HG03095 (cell line): ENCODE results near the gene ATXN2.
A peak's percentile ranks its signal among the peaks of the same experiment; 100 is the strongest.
"Not testable (repeated sequence)": the region's sequence is repeated elsewhere in the genome, so short reads cannot be mapped to it uniquely, and the experiment has no call there.

ENCODE experiments used
- ATAC-seq: cut with Tn5 transposase; IDR thresholded peaks from one replicate; pipeline ENCODE4 v1.9.1; 2021; ENCODE audit warnings: moderate library complexity; ENCODE audit not compliant: unreplicated experiment

Gene ATXN2, protein sequence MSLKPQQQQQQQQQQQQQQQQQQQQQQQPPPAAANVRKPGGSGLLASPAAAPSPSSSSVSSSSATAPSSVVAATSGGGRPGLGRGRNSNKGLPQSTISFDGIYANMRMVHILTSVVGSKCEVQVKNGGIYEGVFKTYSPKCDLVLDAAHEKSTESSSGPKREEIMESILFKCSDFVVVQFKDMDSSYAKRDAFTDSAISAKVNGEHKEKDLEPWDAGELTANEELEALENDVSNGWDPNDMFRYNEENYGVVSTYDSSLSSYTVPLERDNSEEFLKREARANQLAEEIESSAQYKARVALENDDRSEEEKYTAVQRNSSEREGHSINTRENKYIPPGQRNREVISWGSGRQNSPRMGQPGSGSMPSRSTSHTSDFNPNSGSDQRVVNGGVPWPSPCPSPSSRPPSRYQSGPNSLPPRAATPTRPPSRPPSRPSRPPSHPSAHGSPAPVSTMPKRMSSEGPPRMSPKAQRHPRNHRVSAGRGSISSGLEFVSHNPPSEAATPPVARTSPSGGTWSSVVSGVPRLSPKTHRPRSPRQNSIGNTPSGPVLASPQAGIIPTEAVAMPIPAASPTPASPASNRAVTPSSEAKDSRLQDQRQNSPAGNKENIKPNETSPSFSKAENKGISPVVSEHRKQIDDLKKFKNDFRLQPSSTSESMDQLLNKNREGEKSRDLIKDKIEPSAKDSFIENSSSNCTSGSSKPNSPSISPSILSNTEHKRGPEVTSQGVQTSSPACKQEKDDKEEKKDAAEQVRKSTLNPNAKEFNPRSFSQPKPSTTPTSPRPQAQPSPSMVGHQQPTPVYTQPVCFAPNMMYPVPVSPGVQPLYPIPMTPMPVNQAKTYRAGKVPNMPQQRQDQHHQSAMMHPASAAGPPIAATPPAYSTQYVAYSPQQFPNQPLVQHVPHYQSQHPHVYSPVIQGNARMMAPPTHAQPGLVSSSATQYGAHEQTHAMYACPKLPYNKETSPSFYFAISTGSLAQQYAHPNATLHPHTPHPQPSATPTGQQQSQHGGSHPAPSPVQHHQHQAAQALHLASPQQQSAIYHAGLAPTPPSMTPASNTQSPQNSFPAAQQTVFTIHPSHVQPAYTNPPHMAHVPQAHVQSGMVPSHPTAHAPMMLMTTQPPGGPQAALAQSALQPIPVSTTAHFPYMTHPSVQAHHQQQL

DNA sequence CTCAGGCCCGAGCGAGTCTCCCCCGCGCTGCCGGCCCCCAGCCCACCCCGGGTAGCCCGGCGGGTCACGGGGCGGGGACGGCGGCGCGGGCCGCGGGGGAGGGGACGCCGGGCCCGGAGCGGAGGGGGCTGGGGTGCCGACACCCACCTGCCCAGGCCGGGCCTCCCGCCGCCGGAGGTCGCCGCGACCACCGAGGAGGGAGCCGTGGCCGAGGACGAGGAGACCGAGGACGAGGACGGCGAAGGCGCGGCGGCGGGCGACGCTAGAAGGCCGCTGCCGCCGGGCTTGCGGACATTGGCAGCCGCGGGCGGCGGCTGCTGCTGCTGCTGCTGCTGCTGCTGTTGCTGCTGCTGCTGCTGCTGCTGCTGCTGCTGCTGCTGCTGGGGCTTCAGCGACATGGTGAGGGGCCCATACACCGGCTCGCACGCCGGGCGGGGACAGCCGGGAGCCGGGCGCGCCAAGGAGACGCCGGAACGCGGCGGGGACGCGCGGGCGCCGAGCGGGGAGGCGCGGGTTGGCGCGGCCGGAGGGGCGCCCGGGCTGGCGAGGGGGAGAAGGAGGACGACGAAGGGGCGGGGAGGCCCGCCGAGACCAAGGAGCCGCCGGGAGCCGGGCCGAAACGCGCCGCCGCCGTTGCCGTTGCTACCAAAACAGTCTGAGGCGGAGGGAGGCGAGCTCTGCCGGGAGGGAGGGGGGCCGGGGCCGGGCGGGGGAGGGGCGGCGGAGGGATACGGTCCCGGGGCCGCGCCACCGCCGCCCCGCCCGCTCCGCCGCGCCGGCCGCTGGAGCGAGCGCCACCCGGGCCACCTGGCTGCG lies at the start of gene ATXN2:
ATXN2 (minus strand) TSS at position 679 of the 816 bp plus-strand sequence; CDS start at position 398, 281 bp downstream.
- peak; percentile 33 for ATAC-seq

DNA sequence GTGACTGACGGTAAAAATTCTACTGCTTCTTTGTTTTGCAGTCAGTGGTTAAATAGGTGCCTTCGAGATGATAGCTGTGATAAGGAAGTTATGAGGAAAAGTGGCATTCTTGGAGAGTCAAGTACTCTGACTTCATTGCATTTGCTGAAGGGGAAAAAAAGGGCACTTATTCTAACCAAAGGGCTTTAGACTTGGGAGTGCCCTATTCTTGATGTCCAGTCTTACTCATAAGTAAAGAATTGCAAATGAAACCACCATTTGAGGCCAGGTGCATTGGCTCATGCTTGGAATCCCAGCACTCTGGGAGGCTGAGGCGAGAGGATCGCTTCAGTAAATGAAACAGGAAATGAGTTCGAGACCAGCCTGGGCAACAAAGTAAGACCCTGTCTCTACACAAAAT lies 46.3 kb upstream of the ATXN2 start:
- no peak for ATAC-seq

DNA sequence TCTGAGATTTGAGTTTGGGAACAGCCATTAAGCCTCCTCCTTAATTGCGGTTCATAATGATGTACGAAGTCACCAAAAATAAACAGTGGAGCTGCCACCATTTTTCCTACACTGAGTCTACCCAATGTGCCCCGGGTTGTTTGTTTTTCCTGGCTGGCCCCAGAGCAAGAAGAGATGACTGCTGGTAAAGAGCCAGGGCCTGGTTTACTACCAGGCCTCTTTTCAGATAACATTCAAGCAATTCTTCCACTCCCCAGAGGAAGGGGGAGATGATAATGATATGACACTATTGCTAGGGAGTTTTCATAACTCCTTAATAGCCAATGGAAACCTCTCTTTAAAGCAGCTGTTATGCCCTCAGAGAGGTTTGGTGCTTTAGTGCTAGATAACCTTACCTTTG lies 44.3 kb upstream of the ATXN2 start:
- no peak for ATAC-seq

DNA sequence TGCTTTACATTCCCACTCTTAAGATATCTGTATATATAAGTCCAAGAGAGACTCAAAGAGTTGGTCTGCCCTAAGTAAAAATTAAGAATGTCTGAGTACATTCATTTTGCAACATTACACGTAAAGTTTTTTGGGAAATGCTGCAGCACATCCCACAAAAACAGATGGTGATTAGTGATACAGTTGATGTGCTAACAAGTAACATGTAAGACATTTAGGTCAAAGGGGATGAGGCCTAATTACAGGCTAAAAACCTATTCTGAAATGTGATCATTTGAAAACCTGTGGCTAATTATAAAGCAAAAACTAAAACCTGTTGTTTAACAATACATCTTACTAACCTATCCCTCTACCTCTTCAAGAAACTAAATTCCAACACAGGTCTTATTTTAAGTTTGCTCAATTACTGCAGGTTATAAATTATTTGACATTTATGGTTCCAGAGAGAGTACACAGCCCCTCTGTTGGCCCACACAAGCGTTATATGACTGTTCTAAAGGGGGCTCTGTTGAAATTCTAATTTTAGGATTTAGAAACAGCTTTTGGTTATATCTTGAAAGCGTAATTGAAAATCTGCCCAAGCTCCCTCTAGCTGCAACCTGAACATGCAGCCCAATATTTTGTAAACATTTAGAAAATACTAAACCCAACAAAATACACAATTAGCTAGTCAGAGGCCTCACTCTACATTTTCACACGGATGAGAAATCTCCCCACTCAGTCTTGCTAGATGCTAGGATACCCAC lies 43.7 kb upstream of the ATXN2 start:
- ATAC-seq: no peak

DNA sequence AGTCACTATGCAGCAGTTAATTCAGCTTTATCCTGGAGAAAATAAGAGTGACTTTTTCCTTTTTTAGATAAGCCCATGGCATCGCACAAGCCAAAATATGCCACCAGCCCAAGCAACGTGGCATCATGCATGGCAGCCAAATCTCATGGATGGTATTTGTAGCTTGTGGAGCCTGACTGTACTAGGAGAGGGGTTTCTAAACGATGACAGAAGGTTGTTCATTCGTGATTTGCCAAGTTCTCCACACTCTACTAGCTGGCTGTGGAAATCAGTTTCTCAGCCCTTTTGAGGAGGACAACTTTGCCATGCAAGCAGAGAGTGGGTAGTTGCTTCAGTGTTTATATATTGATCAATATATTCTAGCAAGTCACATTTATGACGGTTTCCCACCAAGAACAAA lies 41.4 kb upstream of the ATXN2 start:
- ATAC-seq: no peak

DNA sequence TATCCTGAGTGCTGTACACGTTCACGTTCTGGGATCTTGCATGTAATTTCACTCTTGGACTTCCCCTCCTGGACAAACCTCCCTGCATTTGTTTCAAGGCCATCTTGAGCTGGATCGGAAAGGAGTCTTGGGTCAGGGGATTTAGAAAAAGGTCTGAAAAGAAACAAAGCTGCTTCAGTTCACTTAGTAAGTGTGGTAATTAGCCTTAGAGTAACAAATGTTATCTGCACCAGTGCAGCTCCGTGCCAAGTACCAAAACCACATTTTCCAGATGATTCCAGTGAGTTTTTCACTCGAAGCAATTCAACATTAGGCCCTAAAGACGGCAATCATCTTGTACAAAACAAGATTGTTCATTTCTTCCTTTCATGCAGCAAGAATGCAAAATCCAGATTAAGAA lies 39.4 kb upstream of the ATXN2 start:
- no peak for ATAC-seq

DNA sequence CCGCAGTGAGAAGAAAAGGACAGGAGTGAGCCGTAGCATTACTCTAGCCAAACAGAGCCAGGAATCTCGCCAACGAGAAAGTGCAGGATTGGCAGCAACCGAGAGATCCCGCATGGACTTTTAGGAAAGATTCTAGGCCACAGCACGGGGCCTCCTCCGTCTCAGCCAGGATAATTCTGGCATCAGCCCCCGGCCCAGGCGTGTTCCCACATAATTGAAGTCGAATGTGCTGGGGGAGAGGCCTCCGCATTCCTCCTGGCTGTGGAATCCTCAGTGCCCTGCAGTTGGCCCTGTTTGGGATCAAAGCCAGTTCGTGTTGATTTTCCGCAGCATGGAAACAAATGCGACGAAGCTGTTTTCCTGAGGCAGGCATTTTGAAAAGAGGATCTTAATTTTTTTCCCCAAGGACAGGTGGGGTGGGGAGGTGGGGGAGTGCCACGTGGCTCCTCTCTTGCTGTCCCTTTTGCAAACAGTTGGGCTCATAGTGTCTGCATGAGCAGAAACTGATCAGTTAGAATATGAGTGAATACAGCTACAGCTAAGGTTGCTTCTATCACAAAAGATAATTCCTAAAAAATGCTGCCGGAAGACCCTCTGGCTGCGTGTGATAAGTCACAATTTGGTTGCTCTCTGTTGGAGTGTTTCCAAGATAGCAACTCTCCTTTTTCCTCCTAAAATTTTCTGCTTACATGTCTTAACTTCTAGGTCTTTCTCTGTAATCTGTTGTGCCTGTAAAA lies 37.3 kb upstream of the ATXN2 start:
- no peak for ATAC-seq

DNA sequence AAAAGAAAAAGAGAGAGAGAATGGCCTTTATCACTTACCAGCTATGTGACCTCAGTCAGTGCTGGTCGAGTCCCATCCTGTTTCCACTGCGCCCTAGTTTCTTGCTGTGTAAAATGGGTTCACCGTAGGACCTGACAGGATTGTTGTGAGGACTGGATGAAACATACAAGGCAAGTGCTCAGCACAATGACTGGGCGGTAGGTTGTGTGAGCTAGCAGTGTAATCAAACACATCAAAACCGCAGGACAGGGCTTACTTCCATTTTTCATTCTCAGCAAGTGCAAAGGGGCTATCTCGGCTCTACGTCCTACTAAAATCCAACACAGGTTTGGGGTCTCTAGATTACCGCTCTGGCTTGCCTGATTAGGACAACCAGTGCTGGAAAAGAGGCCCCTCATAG lies 36.4 kb upstream of the ATXN2 start:
- ATAC-seq: no peak

DNA sequence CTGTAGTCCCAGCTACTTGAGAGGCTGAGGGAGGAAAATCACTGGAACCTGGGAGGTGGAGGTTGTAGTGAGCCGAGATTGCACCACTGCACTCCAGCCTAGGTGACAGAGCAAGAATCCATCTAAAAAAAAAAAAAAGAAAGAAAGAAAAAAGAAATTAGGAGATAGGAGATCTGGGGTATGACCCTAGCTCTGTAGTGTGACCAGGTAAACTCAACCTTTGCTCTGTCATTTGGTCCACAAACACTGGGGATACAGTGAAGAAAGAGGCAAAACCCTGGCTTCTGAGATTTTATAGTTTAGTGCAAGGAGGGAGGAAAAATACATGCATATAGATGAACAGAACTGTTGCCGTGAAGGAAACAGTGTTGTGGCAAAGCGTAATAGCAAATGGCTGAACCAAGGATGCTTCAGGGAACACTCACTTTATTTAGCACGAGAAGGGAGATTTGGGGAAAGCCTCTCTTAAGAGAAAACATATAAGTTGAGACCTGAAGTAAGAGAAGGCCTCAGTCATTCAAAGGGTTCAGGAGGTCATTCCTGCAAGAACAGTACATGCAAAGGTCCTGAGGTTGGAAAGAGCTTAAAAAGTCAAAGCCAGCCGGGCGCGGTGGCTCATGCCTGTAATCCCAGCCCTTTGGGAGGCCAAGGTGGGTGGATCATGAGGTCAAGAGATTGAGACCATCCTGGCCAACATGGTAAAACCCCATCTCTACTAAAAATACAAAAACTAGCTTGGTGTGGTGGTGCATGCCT lies 29.6 kb upstream of the ATXN2 start:
- ATAC-seq: no peak

DNA sequence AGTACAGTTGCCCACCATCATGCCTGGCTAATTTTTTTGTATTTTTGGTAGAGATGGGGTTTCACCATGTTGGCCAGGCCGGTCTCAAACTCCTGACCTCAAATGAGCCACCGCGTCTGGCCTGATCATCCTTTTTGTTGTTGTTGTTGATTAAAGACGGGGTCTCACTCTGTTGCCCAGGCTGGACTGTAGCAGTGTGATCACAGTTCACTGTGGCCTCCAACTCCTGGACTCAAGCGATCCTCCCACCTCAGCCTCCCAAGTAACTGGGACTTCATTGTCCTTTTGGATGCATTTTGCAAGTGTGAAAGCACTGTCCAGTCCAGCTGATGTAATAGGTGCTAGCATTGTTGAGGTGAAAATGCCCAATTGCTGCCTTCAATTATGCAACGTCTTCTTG lies 27.1 kb upstream of the ATXN2 start:
- ATAC-seq: no peak

DNA sequence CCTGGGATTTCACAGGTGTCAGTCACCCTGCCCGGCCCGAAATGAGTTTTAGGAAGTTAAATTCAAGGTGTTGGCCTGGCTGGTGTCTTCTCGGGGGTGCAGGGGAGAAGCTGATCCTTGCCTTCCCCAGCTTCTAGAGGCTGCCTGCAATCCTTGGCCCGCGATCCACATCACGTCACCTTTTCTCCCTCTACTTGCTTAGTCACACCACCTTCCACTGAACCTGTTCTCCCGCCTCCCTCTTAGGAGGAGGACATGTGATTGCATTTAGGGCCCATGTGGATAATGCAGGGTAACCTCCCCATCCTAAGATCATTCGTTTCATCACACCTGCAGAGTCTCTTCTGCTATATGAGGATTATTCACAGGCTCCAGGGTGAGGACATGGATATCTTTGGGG lies 25.4 kb upstream of the ATXN2 start:
- no peak for ATAC-seq

DNA sequence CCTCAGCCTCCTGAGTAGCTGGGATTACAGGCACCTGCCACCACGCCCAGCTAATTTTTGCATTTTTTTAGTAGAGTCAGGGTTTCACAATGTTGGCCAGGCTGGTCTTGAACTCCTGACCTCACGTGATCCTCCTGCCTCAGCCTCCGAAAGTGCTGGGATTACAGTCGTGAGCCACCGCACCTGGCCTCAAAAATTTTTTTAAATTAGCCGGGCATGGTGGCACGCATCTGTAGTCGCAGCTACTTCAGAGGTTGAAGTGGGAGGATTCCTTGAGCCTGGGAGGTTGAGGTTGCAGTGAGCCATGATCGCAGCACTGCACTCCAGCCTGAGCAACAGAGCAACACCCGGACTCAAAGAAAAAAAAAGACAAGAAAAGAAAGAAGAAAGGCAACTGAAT lies 18.7 kb upstream of the ATXN2 start:
- ATAC-seq: not testable (repeated sequence)

DNA sequence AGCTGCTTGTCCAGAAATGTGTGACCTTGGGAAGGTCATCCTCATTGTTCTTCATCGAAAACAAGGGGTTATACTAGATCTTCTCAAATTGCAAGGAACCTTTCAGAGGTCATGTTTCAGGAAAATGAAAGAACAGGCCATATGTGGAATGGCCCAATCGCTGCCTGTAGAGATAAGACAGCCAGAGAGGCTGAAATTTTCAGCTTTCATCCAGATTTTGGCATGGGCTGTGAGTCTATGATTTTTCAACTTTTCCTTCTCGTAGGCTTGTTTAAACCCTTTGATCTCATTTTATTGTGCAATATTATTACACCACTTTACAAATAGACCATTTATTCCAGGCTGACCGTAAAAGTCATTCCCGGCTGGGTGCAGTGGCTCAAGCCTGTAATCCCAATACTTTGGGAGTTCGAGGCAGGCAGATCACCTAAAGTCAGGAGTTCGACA lies 17.1 kb upstream of the ATXN2 start:
- ATAC-seq: no peak

DNA sequence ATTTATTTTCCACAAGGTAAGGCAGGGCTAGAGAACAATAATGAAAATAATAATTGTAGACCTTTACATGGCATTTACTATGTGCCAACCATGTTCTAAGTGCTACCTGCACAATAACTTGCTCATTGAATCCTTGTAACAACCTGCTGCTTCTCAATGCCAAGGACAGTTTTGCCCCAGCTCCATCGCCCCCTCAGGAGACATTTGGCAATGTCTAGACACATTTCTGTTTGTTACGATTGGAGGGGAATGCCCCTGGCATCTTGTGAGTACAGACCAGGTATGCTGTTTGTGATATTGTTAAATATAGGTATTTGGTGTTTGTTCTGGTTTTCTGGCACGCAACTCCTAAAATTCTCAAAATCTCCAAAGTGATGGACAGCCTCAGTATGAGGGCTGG lies 8.1 kb upstream of the ATXN2 start:
- ATAC-seq: no peak

DNA sequence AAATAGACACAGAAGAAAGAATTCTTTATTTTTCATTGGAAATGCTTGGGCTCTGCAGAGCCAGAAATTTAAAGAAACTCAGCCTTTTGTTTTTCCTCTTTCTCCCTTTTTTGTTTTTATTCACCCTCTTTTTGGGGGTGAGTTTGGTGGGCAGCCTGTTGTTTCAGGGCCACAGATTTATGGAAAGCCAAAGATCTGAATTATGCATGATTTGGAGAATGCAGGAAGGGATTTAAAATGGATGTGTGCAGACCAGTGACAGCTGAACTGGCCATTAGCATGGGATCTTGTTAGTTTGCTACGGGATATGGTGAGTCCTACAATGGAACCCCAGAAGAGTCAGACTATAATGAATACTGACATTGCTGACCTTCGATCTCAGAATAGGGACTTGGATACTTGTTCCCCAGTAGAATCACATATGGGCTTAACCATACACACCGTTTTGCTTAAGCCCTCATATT lies 7.7 kb upstream of the ATXN2 start:
- no peak for ATAC-seq

DNA sequence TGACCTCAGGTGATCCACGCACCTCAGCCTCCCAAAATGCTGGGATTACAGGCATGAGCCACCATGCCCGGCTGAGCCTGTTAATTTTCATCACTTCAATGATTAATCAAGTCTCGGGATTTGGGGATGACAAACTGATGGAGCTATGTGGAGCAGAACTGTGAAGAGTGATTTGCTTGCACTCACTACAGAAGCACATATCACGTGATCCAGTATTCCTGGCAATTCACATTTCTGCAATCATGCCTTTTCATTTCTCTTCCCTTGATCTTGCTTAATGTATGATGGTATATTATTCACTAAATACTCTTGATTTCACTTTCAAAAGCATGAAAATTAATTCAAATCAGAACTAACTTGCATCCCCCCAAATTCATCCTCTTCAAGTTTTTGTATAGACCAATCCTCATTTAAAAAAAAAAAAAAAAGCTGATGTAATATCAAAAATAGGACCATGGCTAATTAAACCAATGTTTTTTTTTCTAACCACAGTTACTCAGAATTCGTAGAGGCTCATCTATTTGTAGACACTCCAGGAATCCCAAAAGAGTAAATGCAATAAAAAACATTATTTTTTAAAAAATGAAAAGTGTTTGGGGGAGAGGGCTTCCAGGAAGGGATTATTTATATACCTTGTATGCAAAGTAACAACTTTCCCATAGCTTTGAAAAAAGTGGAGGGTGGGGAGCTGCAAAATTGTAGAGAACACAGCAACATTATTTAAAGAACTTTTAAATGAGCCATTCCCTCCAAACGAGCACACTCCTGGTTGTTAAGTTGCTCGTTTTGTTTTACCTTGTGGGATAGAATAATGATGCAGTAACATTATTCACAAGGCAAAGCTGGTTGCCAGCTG lies 7.0 kb upstream of the ATXN2 start:
- ATAC-seq: no peak

DNA sequence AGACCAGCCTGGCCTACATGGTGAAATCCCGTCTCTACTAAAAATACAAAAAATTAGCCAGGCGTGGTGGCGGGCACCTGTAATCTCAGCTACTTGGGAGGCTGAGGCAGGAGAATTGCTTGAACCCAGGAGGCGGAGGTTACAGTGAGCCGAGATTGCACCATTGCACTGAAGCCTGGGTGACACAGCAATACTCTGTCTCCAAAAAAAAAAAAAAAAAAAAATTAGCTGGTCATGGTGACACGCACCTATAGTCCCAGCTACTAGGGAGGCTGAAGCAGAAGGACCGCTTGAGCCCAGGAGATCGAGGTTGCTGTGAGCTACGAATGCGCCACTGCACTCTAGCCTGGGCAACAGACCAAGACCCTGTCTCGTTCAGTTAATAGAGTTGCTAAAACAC lies 3.7 kb upstream of the ATXN2 start:
- ATAC-seq: not testable (repeated sequence)
